ENCODE data around the gene ADAM12.
"Not testable (repeated sequence)": the region's sequence is repeated elsewhere in the genome, so short reads cannot be mapped to it uniquely, and the experiment has no call there.

The ADAM12 gene

DNA sequence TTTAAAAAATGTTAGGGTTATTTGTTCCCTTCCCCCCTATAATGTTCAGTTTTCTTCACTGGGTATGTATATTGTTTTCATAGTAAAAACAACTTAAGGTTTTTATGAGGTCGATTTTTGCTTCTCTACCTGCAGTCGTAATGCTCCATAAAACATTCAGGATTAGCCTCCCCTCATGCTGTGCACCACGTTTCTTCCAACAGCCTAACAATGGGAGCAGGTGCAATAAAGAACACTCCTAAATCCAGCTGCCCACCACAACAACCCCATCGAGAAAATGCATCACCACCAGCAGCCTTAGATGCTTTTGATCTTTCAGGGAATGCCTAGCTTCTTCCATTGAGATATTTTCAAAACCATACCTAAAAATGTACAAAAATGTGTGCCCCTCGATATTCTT lies 111.1 kb downstream of the ADAM12 start:
- H3K27ac ChIP-seq: no peak overlapping the region
- DNase-seq (ENCODE audit: low read depth, low spot score): no peak

GRCh38 chr10:126272526-126272925 lies 115.8 kb downstream of the ADAM12 start:
- DNase-seq (ENCODE audit: low read depth, low spot score): no peak
- H3K27ac ChIP-seq: no peak overlapping the region

DNA sequence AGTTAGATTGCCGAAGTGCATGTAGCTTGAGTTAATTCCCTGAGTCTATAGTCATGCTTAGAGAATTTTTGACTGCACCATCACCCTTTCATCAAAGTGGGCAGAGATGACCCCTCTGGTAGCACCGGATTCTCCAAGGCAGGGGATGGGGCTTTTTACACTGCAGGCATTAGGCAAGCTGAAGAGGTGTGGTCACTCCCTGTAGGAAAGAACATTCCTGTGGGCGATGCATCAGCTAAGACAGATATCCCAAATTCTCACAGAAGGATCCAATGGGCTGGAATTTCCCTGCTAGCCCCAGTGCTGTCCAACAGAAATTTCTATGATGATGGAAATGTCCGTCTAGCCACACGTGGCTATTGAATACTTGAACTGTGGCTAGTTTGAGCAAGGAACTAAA lies 118.2 kb downstream of the ADAM12 start:
- no peak for DNase-seq (ENCODE audit: low read depth, low spot score)
- H3K27ac ChIP-seq: no peak overlapping the region

DNA sequence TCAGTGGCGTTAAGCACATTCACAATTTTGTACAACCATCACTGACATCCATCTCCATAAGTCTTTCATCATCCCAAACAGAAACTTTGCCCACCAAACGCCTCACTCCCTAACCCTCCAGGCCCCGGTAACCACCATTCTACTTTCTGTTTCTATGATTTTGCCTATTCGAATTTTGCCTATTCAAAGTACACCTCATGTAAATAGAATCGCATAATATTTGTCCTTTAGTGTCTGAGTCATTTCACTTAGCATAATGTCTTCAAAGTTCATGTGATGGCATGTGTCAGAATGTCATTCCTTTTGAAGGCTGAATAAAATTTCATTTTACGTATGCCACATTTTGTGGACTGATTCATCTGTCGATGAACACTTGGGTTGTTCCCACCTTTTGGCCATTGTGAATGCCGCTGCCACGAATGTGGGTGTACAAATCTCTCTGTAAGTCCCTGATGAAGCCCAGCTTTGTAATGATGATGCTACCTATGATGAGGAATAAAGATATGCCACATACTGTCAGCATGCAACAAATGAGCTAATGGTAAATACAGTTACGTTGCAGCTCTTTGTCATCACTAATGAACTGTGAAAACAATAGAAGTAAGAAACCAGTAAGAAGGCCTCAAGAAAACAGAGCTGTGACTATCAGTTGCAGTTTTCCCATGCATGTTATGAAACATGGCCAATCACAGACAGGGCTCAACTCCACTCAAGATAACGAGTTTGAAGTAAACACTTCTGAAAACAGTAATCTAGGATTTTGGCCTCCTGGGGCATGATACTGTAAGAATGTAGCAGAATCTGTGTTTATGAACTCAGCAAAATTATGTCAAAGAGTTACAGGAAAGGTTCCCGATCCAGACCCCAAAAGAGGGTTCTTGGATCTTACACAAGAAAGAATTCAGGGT lies 120.0 kb downstream of the ADAM12 start:
- H3K27ac ChIP-seq: no peak overlapping the region
- no peak for DNase-seq (ENCODE audit: low read depth, low spot score)

GRCh38 chr10:126264102-126265018 lies 123.9 kb downstream of the ADAM12 start:
- no peak overlapping the region for H3K27ac ChIP-seq

DNA sequence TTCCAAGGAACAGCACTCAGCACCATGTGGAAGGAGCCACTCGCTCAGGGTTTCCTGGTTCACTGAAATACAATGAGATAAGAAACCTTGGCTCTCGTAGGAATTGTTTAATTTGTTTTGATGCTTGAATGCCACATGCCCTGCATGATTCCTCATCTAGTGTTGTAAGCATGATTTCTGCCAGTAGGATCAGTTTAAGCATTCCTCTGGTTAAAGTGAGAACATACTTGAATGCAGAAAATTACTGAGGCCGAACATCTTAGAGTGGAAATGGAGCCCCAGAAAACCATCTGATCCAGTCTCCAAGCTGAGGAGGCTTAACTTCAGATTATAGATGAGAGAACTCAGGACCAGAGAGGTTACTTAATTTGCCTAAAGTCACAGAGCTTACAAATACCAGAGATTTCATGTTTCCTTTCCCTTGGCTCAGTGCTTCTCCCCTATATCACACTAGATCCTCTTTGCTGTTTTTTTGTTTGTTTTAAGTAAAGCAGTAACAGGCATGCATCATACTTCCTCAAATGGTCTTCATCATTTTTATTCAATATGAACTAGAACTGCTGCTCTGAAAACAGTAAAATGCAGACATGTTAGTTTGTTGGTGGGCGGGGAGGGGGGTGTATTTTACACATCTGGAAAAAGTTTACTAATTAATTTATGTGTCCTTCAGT lies 125.1 kb downstream of the ADAM12 start:
- no peak for DNase-seq (ENCODE audit: low read depth, low spot score)
- H3K27ac ChIP-seq: no peak overlapping the region

More at GRCh38 chr10:126264102-126265018, 123.9 kb downstream of the ADAM12 start:
- no peak for DNase-seq (ENCODE audit: low read depth, low spot score)

DNA sequence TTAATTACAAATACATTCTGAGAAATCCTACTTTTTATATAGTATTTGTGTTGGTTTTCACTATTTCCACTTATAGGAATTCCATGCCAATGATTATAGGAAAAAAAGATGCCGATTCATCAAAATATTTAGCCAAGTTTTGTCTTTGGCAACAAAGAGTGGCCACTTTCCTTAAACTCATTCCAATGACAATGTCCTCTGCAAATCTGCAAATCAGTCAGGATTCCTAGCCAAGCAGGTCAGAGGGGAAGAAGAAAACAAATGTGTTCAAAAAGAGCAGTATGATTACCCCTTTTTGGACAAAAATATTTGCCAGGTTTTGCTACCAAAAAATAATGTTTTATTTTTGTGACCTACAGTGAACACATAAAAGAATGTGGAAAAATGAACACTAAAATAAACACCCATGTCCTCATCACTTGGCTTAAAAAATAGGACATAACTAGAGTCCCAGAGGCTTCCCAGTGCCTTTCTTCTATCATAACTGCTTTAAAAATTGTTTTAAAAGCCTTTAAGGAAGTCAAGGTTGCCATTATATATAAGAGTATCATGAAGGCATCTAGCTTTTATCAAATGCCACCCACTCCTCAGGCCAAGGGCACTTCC lies 125.9 kb downstream of the ADAM12 start:
- no peak overlapping the region for H3K27ac ChIP-seq
- DNase-seq (ENCODE audit: low read depth, low spot score): no peak

DNA sequence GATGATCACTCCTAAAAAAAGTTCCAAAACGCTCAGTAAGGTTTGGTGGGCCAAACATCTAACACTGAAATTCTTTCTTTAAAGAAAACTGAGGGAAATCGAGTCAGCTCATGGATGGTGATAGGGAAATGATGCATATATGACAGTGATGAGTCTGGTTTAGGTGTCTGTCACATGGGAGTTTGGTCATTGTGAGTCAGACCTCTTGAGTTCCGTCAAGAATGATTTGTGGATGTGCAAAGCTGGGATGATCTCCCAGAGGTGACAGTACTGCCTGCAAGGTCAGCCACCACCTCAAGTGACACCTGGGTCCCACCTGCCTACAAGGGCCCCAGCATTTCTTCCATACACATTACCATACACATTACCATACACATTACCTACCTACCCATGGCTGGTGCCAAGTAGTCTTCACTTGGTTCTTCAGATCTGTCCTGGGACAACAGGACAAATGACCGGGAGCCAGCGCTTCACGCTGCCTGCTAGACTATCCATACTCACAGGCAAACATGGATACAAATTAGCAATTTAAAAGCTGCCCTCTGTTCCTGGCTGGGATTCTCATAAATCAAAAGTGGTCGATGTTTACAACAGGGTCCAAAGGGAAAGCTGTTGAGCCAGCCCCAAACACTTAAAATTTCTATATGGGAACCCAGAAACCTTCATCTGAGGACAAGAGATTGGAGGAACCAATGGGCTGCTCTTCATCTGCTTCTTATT lies 128.4 kb downstream of the ADAM12 start:
- H3K27ac ChIP-seq: no peak overlapping the region
- no peak for DNase-seq (ENCODE audit: low read depth, low spot score)

DNA sequence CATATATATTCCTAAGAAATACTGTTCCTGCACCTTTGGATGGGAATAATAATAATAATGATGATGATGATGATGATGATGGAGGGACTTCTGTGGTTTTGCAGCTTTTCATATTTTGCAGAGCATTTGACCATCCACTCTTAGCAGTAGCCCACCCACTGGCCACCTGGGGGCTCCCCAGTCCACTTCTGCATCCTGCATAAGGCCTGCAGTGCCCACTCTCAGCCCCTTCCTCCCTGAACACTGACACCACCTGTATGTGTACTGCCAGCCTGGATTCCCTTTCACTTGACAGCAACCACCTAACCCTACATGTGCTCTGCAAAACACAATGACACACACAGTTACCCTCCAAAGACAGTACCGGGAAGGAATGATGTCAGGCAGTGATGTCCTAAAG lies 131.4 kb downstream of the ADAM12 start:
- no peak for DNase-seq (ENCODE audit: low read depth, low spot score)
- H3K27ac ChIP-seq: no peak overlapping the region

DNA sequence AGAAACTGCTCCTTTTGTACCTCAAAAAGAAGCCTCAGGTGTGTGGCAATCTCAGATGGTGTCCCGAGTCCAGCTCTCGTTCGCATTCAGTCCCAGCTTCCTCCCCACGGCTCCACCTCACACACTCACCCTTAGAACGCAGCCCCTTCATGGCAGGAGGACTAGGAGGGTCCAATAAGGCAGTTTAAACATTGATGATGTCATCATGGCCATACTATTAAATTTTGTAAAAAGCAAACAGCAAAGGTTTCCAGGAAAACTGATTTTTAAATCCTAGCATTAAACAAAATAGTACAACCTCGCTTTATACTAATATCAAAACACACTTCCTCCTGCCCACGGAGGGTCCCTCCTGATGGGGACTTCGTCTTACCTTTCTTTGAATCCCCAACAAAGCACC lies 133.0 kb downstream of the ADAM12 start:
- no peak for DNase-seq (ENCODE audit: low read depth, low spot score)
- no peak overlapping the region for H3K27ac ChIP-seq

DNA sequence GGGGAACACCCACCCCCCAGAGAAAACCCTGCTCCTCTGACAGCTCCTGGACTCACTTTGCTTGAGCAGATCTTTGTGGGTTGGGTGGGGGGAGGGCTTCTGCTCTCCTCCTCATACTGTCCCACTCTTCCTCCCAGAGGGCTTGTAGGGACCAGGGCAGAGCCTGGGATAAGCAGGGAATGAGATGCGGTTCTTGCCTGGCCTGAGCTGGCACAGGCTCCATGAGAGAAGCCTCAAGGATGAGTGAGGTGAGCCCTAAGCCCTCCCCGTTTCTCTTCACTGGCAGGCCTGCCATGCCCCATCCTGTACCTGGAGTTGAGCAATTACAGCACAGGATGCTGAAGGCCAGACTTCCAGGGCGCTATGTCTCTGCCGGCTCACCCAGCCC lies 134.7 kb downstream of the ADAM12 start:
- peak; percentile 24 for DNase-seq (ENCODE audit: low read depth, low spot score)
- H3K27ac ChIP-seq: peak overlapping the region; percentile 61

DNA sequence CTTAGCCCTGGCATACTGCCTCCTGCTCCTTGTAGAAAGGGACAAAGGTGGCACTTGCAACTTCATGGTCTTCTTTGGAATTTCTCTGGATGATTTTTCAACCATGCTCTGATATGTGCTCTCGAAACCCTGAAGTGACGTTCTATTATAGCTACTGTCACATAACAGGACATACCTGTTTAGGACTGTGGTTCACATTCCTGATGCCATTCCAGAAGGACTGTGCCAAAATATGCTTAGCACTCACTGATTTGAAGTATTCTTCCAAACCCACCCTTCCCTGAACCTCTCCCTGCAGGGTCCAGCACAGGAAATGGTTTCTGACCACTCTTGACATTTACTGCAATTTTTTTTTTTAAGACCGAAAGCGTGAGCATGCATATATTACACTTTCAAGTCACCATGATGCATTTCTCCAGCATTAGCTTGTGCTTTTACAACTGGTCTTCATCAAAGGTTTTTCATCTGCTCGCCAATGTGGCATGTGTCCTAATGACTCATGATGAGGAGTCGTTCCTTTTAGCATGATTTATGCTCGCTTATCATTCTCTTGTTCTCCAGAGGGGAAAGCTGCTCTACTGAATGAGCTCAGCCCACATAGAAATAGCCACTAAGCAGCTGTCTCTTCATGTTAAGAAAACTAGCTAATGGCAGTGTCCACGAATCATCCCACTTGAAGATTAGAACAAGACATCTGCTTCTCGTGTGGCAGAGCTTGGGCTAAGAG lies 135.2 kb downstream of the ADAM12 start:
- peak; percentile 60 for DNase-seq (ENCODE audit: low read depth, low spot score)
- peak overlapping the region; percentile 61 for H3K27ac ChIP-seq

DNA sequence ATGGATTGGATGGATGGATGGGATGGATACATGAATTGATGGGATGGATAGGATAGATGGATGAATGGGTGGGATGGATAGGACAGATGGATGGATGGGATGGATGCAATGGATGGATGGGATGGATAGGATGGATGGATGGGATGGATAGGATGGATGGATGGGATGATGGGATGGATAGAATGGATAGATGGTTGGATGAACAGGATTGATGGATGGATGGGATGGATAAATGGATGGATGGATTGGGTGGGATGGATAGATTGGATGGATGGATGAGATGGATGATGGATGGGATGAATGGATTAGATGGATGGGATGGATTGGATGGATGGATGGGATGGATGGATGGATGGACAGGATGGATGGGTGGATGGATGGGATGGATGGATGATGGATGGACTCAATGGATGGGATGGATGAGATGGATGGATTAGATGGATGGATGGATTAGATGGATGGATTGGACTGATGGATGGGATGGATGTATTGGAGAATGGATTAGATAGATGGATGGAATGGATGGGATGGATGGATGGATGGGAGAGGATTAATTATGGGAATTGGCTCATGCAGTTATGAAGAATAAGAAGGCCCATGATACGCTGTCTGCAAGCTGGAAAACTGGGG lies 136.4 kb downstream of the ADAM12 start:
- no peak for DNase-seq (ENCODE audit: low read depth, low spot score)
- H3K27ac ChIP-seq: no peak overlapping the region

- H3K27ac ChIP-seq: no peak overlapping the region
- DNase-seq (ENCODE audit: low read depth, low spot score): no peak
Measured at GRCh38 chr10:126250527-126251310, 137.6 kb downstream of the ADAM12 start.

GRCh38 chr10:126250045-126250444 lies 138.2 kb downstream of the ADAM12 start:
- H3K27ac ChIP-seq: no peak overlapping the region
- no peak for DNase-seq (ENCODE audit: low read depth, low spot score)

DNA sequence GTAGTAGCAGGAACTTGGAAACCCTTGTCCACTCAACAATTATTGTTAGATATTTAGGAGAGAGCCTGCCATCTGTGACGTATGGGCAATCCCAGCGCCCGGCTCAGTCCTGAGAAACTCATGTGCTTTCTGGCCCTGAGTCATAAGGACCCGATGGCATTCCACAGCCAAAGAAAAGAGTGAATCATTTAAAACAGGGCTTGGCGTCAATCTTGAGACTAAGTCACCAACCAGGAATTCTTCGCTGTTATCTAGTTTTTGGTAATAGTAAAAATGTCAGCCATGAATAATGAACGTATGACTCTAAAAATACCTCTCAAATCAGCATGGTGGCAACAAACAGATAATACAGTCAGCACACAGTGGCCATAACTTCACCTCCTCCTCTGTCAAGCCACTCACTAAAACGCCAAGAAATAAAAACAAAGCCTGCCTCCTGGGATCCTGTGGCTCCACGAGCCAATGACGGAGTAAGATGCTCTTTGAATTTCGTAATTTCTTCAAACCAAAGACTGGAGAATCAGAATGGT lies 140.8 kb downstream of the ADAM12 start:
- H3K27ac ChIP-seq: peak overlapping the region; percentile 46
- peak; percentile 72 for DNase-seq (ENCODE audit: low read depth, low spot score)

- not testable (repeated sequence) for DNase-seq (ENCODE audit: low read depth, low spot score); H3K27ac ChIP-seq
Measured at GRCh38 chr10:126246396-126246795, 141.9 kb downstream of the ADAM12 start.

Data from epithelial cell of prostate (primary cell).